Measurements from ENCODE around the gene SMAD7.
A peak's percentile ranks its signal among the peaks of the same experiment; 100 is the strongest.

The SMAD7 gene

GRCh38 chr18:48986851-48987761 lies 36.3 kb upstream of the SMAD7 start:
- no peak for DNase-seq (ENCODE audit: low spot score)

- DNase-seq (ENCODE audit: low spot score), result no peak
Measured at GRCh38 chr18:48985161-48985560, 34.4 kb upstream of the SMAD7 start.

- DNase-seq (ENCODE audit: low spot score), result no peak
Measured at GRCh38 chr18:48983793-48984437, 33.1 kb upstream of the SMAD7 start.

GRCh38 chr18:48982266-48982665 lies 31.5 kb upstream of the SMAD7 start:
- DNase-seq (ENCODE audit: low spot score), result no peak

- no peak for DNase-seq (ENCODE audit: low spot score)
Measured at GRCh38 chr18:48979944-48980890, 29.5 kb upstream of the SMAD7 start.

- no peak for DNase-seq (ENCODE audit: low spot score)
Measured at GRCh38 chr18:48977914-48978313, 27.1 kb upstream of the SMAD7 start.

GRCh38 chr18:48975817-48976649 lies 25.3 kb upstream of the SMAD7 start:
- DNase-seq (ENCODE audit: low spot score), result peak; percentile 78

GRCh38 chr18:48975120-48975816 lies 24.5 kb upstream of the SMAD7 start:
- DNase-seq (ENCODE audit: low spot score), result no peak

- no peak for DNase-seq (ENCODE audit: low spot score)
Measured at GRCh38 chr18:48974304-48975119, 23.7 kb upstream of the SMAD7 start.

- DNase-seq (ENCODE audit: low spot score), result no peak
Measured at GRCh38 chr18:48973731-48974130, 23.0 kb upstream of the SMAD7 start.

- DNase-seq (ENCODE audit: low spot score), result no peak
Measured at GRCh38 chr18:48968412-48969215, 17.8 kb upstream of the SMAD7 start.

- DNase-seq (ENCODE audit: low spot score), result no peak
Measured at GRCh38 chr18:48967545-48967944, 16.8 kb upstream of the SMAD7 start.

GRCh38 chr18:48966523-48966922 lies 15.8 kb upstream of the SMAD7 start:
- no peak for DNase-seq (ENCODE audit: low spot score)

- DNase-seq (ENCODE audit: low spot score), result no peak
Measured at GRCh38 chr18:48963586-48964470, 13.1 kb upstream of the SMAD7 start.

GRCh38 chr18:48962994-48963561 lies 12.3 kb upstream of the SMAD7 start:
- no peak for DNase-seq (ENCODE audit: low spot score)

- no peak for DNase-seq (ENCODE audit: low spot score)
Measured at GRCh38 chr18:48962252-48962993, 11.7 kb upstream of the SMAD7 start.

- no peak for DNase-seq (ENCODE audit: low spot score)
Measured at GRCh38 chr18:48961547-48961946, 10.8 kb upstream of the SMAD7 start.

Data from germinal center (tissue), 1 donor.